Neural crest cell (in vitro differentiated cells): ENCODE measurements around the gene DIAPH2. TPM values are rescaled to one million over a fixed set of nuclear protein-coding genes. Genes with fewer than 3 reads are reported as not detected.

Experiments
- DNase-seq: peaks from one replicate; pipeline ENCODE4 v3.0.0; 2021; ENCODE audit warnings: low read depth, mixed read lengths, low spot score
- H3K27ac Mint-ChIP-seq: one replicate; pipeline ENCODE4 v1.8.0; 2021; ENCODE audit warnings: mild to moderate bottlenecking, mixed read lengths; ENCODE audit not compliant: unreplicated experiment
- H3K27me3 Mint-ChIP-seq: 2 replicates; pipeline ENCODE4 v1.8.0; 2021; ENCODE audit warnings: low read depth, mild to moderate bottlenecking, mixed read lengths
- H3K36me3 Mint-ChIP-seq: 2 replicates; pipeline ENCODE4 v1.8.0; 2021; ENCODE audit warnings: low read depth, mild to moderate bottlenecking, mixed read lengths
- H3K4me1 Mint-ChIP-seq: 2 replicates; pipeline ENCODE4 v1.8.0; 2021; ENCODE audit warnings: mixed read lengths
- H3K4me3 Mint-ChIP-seq: one replicate; pipeline ENCODE4 v1.8.0; 2021; ENCODE audit warnings: mild to moderate bottlenecking, mixed read lengths
- H3K9me3 Mint-ChIP-seq: 2 replicates; pipeline ENCODE4 v1.8.0; 2021; ENCODE audit warnings: mixed read lengths
- CTCF ChIP-seq: fragments of 200-600 bp; sonication (generic); conservative IDR thresholded peaks from 2 replicates; pipeline ENCODE4 v1.5.0; 2021; ENCODE audit warnings: antibody characterized with exemption, mild to moderate bottlenecking
- total RNA-seq: library from RNA; stranded (reverse); gene quantifications from 2 replicates; pipeline ENCODE4 v1.2.1, GENCODE V29; 2021

DIAPH2 gene
- total RNA-seq, 1 donor from 2014 or later, result 8.4 TPM

- Mint-ChIP-seq H3K4me3 (no peak overlapping the region), H3K4me1 (no peaks in the 10 kb centered on the region), H3K27ac (no peak overlapping the region), H3K36me3 (peaks cover 5% of the 10 kb centered on the region), H3K9me3 (peaks cover 4% of the 10 kb centered on the region), H3K27me3 (no peaks in the 10 kb centered on the region)
- DNase-seq, result no peak
- TF ChIP-seq CTCF, result no peak
Measured at GRCh38 chrX:97389761-97390192, 705.1 kb downstream of the DIAPH2 start.

- no peaks in the 10 kb centered on the region for H3K36me3 Mint-ChIP-seq
- peaks cover 14% of the 10 kb centered on the region for H3K4me1 Mint-ChIP-seq
- peaks cover 3% of the 10 kb centered on the region for H3K9me3 Mint-ChIP-seq
- no peaks in the 10 kb centered on the region for H3K27me3 Mint-ChIP-seq
- H3K4me3 Mint-ChIP-seq, result no peak overlapping the region
- TF ChIP-seq CTCF, result no peak
- H3K27ac Mint-ChIP-seq, result peak overlapping the region; percentile 63
- DNase-seq, result no peak
Measured at GRCh38 chrX:97397371-97397770, 712.7 kb downstream of the DIAPH2 start.

GRCh38 chrX:97398030-97398551 is 713.4 kb downstream of the DIAPH2 start:
- DNase-seq, result no peak
- Mint-ChIP-seq H3K36me3 (no peaks in the 10 kb centered on the region), H3K27me3 (no peaks in the 10 kb centered on the region), H3K4me3 (no peak overlapping the region), H3K9me3 (peaks cover 5% of the 10 kb centered on the region), H3K4me1 (peaks cover 14% of the 10 kb centered on the region), H3K27ac (peak overlapping the region; percentile 16)
- TF ChIP-seq CTCF, result no peak

- Mint-ChIP-seq H3K9me3 (peaks cover 5% of the 10 kb centered on the region), H3K4me3 (no peak overlapping the region), H3K4me1 (peaks cover 14% of the 10 kb centered on the region), H3K36me3 (no peaks in the 10 kb centered on the region), H3K27me3 (no peaks in the 10 kb centered on the region), H3K27ac (no peak overlapping the region)
- no peak for DNase-seq
- TF ChIP-seq CTCF, result no peak
Measured at GRCh38 chrX:97399400-97399799, 714.8 kb downstream of the DIAPH2 start.

- no peak overlapping the region for H3K27ac Mint-ChIP-seq
- H3K36me3 Mint-ChIP-seq, result no peaks in the 10 kb centered on the region
- H3K9me3 Mint-ChIP-seq, result peaks cover 5% of the 10 kb centered on the region
- no peak for DNase-seq
- no peaks in the 10 kb centered on the region for H3K27me3 Mint-ChIP-seq
- H3K4me1 Mint-ChIP-seq, result peaks cover 14% of the 10 kb centered on the region
- no peak overlapping the region for H3K4me3 Mint-ChIP-seq
- no peak for TF ChIP-seq CTCF
Measured at GRCh38 chrX:97400492-97400891, 715.9 kb downstream of the DIAPH2 start.
